ENCODE measurements around the gene KIF11. TPM values are rescaled to one million over a fixed set of nuclear protein-coding genes. Genes with fewer than 3 reads are reported as not detected.

KIF11 gene
- total RNA-seq, 1 experiment from 2014 or later: 33.8 TPM

GRCh38 chr10:92615515-92615914, 22.6 kb downstream of the KIF11 start:
- Histone ChIP-seq H4K20me1 (ENCODE audit: insufficient read depth) (no peaks in the 10 kb centered on the region), H3K79me2 (ENCODE audit: insufficient read depth, low read length) (peaks cover 85% of the 10 kb centered on the region), H3K9me3 (ENCODE audit: control insufficient read depth in 1 of 2, insufficient read depth in 1 of 2, low read depth in 1 of 2, low read length in 2 of 2) (no peaks in the 10 kb centered on the region), H3K4me1 (ENCODE audit: control insufficient read depth in 1 of 2, insufficient read depth in 2 of 2, low read length in 2 of 2) (no peaks in the 10 kb centered on the region), H3K9me2 (ENCODE audit: insufficient read depth) (no peaks in the 10 kb centered on the region), H3K36me3 (ENCODE audit: control insufficient read depth in 1 of 2, insufficient read depth in 2 of 2, low read length in 2 of 2) (peaks cover 38 to 44% of the 10 kb centered on the region in 2 experiments), H3K27me3 (ENCODE audit: insufficient read depth, low read length) (no peaks in the 10 kb centered on the region), H2AFZ (ENCODE audit: low read depth, low read length, poor library complexity, severe bottlenecking) (no peak overlapping the region), H3K27ac (ENCODE audit: low read depth, low read length) (no peak overlapping the region), H3K9ac (ENCODE audit: low read length) (no peak overlapping the region), H3K4me2 (ENCODE audit: low read length) (no peak overlapping the region), H3K4me3 (replicated peaks in 1 of 2; ENCODE audit: low read depth in 1 of 2, low read length in 2 of 2) (no peak overlapping the region)
- DNase-seq (ENCODE audit: low read depth, low spot score) (no peak), ATAC-seq (no peak)
- POLR2A ChIA-PET: no interaction called here
- intact Hi-C loops (cut with micrococcal nuclease): no loop called here
- RAD21 ChIA-PET (ENCODE audit: low non-redundant PET in 1 of 2, low total read pairs in 2 of 2, uncharacterized antibody in 2 of 2, unreplicated experiment in 2 of 2): no interaction called here
- TF ChIP-seq CEBPB (IDR thresholded peaks at IDR 0.05; ENCODE audit: low read depth) (no peak), CBX3 (IDR thresholded peaks at IDR 0.05; ENCODE audit: low read depth) (no peak), YY1 (IDR thresholded peaks at IDR 0.05; ENCODE audit: extremely low read depth, insufficient replicate concordance, low read depth, low read length) (no peak), EGR1 (IDR thresholded peaks at IDR 0.05; ENCODE audit: low read depth) (no peak), ZFX (IDR thresholded peaks at IDR 0.05) (no peak), CTCF (IDR thresholded peaks at IDR 0.05 in 2 of 3, conservative IDR thresholded peaks at IDR 0.05 in 1 of 3; ENCODE audit: borderline replicate concordance in 1 of 3, insufficient read depth in 1 of 3, low read depth in 2 of 3, low read length in 2 of 3) (no peak), RAD21 (IDR thresholded peaks at IDR 0.05; ENCODE audit: low read depth) (no peak), ELF1 (IDR thresholded peaks at IDR 0.05; ENCODE audit: borderline replicate concordance, low read depth) (no peak), JUND (IDR thresholded peaks at IDR 0.05) (no peak), SIN3A (IDR thresholded peaks at IDR 0.05; ENCODE audit: low read depth) (no peak), ZNF274 (IDR thresholded peaks at IDR 0.05; ENCODE audit: low read depth, low read length) (no peak), MAX (IDR thresholded peaks at IDR 0.05) (no peak), TCF7L2 (IDR thresholded peaks at IDR 0.05; ENCODE audit: borderline replicate concordance, extremely low read depth, insufficient read depth, insufficient read length) (no peak)
- CTCF ChIA-PET: no interaction called here
- no TSS peak for BruUV-seq (replicated peaks)
